Cardiac muscle cell (in vitro differentiated cells and primary cell): ENCODE data around the gene ZMYND15. TPM values are rescaled to one million over a fixed set of nuclear protein-coding genes. Genes with fewer than 3 reads are reported as not detected.
A peak's percentile ranks its signal among the peaks of the same experiment; 100 is the strongest.

Experiments used
- DNase-seq, 2 donors: peaks; one replicate each; pipeline versions ENCODE4 v3.0.0 to v3.0.0-alpha.2; 2010 to 2017; ENCODE audit warnings: low read depth in 1 of 2, low spot score in 1 of 2
- H3K27ac ChIP-seq: fragments of 200-600 bp; sonication (generic); 2 replicates; pipeline ENCODE4 v1.5.1; 2016
- H3K27me3 ChIP-seq: fragments of 200-600 bp; sonication (generic); 2 replicates; pipeline ENCODE4 v1.6.0; 2016; ENCODE audit warnings: control low read depth
- H3K36me3 ChIP-seq: fragments of 200-600 bp; sonication (generic); 2 replicates; pipeline ENCODE4 v1.5.1; 2016; ENCODE audit warnings: control low read depth
- H3K4me1 ChIP-seq: fragments of 200-600 bp; sonication (generic); 2 replicates; pipeline ENCODE4 v1.8.1; 2017; ENCODE audit warnings: low read depth, mild to moderate bottlenecking, mixed run types
- H3K4me3 ChIP-seq: fragments of 200-600 bp; sonication (generic); 2 replicates; pipeline ENCODE4 v1.5.1; 2016; ENCODE audit warnings: mild to moderate bottlenecking
- H3K9me3 ChIP-seq: fragments of 200-600 bp; sonication (generic); 2 replicates; pipeline ENCODE4 v1.5.1; 2017; ENCODE audit warnings: low read depth, mild to moderate bottlenecking, control low read depth
- polyA plus RNA-seq: library from polyadenylated mRNA; unstranded; fragments of >200 nt; fragmentation: Nextera tagmentation; extraction: Ambion mirVana; gene quantifications from 2 replicates; pipeline ENCODE4 v1.2.1, GENCODE V29; 2016
- total RNA-seq: library from RNA; depleted of rRNA; stranded (reverse); fragments of >200 nt; gene quantifications from 2 replicates; pipeline ENCODE4 v1.2.3, GENCODE V29; 2016
- TF ChIP-seq, protein P1 (sequence below): IDR thresholded peaks from 2 replicates; pipeline ENCODE4 v1.5.1; 2012; ENCODE audit warnings: low read depth, mild to moderate bottlenecking, low read length

The ZMYND15 gene
- total and polyA plus RNA-seq, 2 experiments from 2014 or later, result not detected

DNA sequence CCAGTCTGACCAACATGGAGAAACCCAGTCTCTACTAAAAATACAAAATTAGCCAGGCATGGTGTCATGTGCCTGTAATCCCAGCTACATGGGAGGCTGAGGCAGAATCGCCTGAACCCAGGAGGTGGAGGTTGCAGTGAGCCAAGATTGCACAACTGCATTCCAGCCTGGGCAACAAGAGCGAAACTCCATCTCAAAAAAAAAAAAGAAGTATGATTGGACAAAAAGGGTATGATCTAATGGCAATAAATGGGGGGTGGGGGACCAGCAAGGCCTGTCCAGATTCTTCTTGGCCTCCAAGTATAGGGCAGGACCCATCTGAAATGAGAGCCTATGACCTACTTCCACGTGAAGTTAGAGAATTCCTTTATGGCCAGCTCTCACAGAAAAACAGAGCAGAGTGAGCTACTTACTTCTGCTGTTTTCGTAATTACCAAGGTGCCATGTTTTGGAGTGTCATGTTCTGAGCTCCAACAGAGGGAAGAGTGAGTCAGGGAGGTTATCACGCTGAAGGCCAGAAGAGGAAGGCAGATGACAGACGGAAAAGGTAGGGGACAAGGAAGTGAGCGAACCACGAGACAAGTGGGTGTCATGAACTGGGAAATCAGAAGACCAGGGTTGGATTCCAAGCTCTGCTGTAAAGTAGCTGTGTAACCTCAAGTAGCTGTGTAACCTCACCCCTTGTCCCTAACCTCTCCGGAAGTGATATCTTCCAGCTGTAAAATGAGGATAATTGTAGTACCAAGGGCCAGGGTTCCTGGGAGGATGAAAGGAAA is 3.6 kb upstream of the ZMYND15 start:
- peak in 1 of 2 donors; percentile 61 for DNase-seq
- H3K9me3 ChIP-seq, result no peaks in the 10 kb centered on the region
- H3K36me3 ChIP-seq, result no peaks in the 10 kb centered on the region
- no peak overlapping the region for H3K27ac ChIP-seq
- H3K27me3 ChIP-seq, result peaks cover 59% of the 10 kb centered on the region
- TF ChIP-seq, protein P1, sequence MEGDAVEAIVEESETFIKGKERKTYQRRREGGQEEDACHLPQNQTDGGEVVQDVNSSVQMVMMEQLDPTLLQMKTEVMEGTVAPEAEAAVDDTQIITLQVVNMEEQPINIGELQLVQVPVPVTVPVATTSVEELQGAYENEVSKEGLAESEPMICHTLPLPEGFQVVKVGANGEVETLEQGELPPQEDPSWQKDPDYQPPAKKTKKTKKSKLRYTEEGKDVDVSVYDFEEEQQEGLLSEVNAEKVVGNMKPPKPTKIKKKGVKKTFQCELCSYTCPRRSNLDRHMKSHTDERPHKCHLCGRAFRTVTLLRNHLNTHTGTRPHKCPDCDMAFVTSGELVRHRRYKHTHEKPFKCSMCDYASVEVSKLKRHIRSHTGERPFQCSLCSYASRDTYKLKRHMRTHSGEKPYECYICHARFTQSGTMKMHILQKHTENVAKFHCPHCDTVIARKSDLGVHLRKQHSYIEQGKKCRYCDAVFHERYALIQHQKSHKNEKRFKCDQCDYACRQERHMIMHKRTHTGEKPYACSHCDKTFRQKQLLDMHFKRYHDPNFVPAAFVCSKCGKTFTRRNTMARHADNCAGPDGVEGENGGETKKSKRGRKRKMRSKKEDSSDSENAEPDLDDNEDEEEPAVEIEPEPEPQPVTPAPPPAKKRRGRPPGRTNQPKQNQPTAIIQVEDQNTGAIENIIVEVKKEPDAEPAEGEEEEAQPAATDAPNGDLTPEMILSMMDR, result no peak
- no peak overlapping the region for H3K4me3 ChIP-seq
- no peaks in the 10 kb centered on the region for H3K4me1 ChIP-seq

DNA sequence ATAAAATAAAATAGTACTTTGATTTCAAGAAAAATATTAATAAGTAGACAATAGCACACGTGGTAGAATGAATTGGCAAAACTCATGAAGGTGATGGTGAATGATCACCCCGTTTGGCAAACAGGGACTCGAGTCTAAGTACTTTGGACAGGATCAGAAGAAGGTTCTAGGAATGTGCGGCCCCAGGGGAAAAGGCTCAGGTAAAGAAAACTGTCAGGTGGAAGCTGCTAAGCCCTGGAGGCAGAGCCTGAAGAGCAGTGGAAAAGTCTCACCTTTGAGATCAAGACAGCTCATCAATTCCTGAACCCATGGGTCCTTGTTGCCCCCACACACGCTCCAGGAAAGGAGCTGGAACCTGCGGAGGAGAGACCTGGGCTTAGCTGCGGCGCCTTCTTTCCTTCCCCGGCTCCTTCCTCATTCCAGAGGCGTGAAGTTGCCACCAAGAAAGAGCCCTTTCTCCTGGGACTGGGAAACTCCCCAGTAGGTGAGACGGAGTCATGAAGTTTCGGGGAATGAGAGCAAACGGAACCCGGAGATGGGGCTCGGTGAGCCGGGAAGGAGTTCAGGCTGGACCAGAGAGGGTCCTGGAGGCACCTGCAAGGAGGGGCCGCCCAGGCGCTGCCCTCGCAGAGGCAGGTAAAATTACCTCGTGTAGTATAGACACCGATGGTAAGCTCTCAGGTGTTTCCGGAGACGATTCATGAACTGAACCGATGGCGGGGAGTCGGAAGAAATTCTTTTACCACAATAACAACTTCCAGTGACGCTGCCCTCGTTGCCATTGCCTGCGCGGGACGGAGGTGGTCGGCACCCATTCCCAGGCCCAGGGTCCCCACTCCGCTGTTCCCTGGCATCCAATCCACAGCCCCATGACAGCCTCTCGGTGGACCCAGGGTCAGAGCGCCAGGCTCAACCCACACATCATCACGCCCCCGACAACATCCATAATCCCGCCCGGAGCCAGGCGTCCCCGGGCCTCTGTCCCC is 1.2 kb upstream of the ZMYND15 start:
- Histone ChIP-seq H3K4me3 (peak overlapping the region; percentile 54), H3K9me3 (no peaks in the 10 kb centered on the region), H3K36me3 (no peaks in the 10 kb centered on the region), H3K4me1 (no peaks in the 10 kb centered on the region), H3K27me3 (peaks cover 82% of the 10 kb centered on the region), H3K27ac (no peak overlapping the region)
- DNase-seq, result no peak
- TF ChIP-seq, protein P1, result no peak

DNA sequence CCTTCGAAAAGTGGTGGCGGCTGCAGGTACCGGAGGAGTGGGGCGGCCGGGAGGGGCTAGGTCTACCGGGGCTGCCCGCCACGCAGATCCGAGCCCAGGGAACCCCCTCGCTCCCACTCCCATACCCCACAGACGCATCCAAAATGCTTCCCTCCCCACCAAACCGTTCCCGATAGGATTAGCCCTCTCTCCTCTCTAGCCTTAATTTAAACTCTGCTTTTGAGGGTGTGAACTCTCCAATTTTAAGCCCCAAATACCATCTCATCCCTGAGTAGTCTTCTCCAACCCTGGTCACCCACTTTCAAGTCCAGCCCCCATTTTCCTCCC is 355 bp downstream of the ZMYND15 start:
- no peaks in the 10 kb centered on the region for H3K9me3 ChIP-seq
- H3K27ac ChIP-seq, result no peak overlapping the region
- DNase-seq, result no peak
- TF ChIP-seq, protein P1, result no peak
- no peaks in the 10 kb centered on the region for H3K36me3 ChIP-seq
- H3K4me3 ChIP-seq, result peak overlapping the region; percentile 54
- no peaks in the 10 kb centered on the region for H3K4me1 ChIP-seq
- H3K27me3 ChIP-seq, result peaks cover 98% of the 10 kb centered on the region

DNA sequence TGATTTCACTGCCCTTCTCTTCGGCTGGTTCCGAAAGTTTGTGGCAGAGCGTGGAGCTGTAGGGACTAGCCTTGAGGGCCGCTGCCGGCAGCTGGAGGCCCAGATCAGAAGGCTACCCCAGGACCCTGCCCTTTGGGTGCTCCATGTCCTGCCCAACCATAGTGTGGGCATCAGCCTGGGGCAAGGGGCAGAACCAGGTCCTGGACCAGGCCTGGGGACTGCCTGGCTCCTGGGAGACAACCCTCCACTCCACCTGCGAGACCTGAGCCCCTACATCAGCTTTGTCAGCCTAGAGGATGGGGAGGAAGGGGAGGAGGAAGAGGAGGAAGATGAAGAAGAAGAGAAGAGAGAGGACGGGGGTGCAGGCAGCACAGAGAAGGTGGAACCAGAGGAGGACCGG is 951 bp downstream of the ZMYND15 start:
- Histone ChIP-seq H3K9me3 (no peaks in the 10 kb centered on the region), H3K36me3 (no peaks in the 10 kb centered on the region), H3K4me1 (no peaks in the 10 kb centered on the region), H3K4me3 (no peak overlapping the region), H3K27me3 (peaks cover 98% of the 10 kb centered on the region), H3K27ac (no peak overlapping the region)
- no peak for DNase-seq
- TF ChIP-seq, protein P1, result no peak

DNA sequence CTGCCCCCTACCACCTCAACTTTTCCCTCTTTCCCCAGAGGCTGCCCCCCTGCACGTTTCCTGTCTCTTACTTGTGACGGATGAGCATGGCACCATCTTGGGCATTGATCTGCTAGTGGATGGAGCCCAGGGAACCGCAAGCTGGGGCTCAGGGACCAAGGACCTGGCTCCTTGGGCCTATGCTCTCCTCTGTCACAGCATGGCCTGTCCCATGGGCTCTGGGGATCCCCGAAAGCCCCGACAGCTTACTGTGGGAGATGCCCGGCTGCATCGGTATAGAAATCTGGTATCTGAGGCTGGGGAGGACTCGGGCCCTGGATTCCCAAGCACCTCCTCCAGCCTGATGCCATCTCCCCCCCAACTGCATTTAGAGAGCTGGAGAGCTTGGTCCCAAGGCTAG is 1.9 kb downstream of the ZMYND15 start:
- Histone ChIP-seq H3K36me3 (no peaks in the 10 kb centered on the region), H3K27ac (no peak overlapping the region), H3K9me3 (no peaks in the 10 kb centered on the region), H3K4me3 (no peak overlapping the region), H3K4me1 (no peaks in the 10 kb centered on the region), H3K27me3 (peaks cover 99% of the 10 kb centered on the region)
- no peak for DNase-seq
- TF ChIP-seq, protein P1, result no peak
